ENCODE data around the gene LDLRAD4. TPM values are rescaled to one million over a fixed set of nuclear protein-coding genes. Genes with fewer than 3 reads are reported as not detected.

The LDLRAD4 gene
- polyA plus RNA-seq, 3 donors from 2014 or later, result 4.8 to 11.3 (median 9.6) TPM

DNA sequence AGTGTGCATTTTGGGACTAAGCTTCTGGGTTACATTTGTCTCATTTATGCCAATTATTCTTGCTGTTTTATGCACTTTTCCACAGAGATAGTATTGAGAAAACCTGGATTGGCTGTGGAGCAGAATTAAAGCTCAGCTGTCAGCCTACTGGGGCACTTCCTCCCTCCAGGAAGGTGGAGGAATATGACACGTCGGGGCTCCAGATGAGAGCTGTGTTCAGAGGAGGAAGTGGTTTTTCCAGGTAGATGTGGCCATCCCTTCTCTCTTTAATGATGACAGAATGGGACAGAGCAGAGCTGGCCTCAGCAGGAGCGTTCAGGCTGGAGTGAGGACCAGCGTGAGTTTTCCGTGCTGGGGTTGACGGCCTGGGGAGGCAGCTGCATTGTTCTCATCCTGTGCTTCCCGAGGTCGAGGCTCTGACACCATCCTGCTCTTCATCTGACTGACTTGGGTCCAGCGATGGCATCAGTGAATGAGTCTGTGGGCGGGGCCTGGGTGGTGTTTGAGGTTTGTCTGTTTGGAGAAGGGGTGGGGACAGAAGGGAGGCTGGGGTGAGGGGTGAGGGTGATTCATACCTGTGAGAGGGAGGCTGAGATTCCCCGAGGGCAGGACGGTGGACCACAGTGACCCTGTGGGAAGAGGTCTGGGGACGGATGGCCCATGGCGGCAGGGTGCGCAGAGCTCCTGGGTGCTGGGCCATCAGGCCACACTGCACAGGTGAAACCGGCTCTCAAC is 207.0 kb downstream of the LDLRAD4 start:
- H3K4me1 Mint-ChIP-seq, result no peaks in the 10 kb centered on the region
- H3K27me3 Mint-ChIP-seq (ENCODE audit: low read depth in 3 of 3), result peaks cover 0 to 2% (median 0%) of the 10 kb centered on the region in 3 donors
- DNase-seq, result no peak
- H3K9me3 Mint-ChIP-seq, result no peaks in the 10 kb centered on the region
- no peak overlapping the region for H3K4me3 Mint-ChIP-seq
- H3K27ac Mint-ChIP-seq, result no peak overlapping the region
- peaks cover 0 to 3% (median 0%) of the 10 kb centered on the region in 3 donors for H3K36me3 Mint-ChIP-seq

DNA sequence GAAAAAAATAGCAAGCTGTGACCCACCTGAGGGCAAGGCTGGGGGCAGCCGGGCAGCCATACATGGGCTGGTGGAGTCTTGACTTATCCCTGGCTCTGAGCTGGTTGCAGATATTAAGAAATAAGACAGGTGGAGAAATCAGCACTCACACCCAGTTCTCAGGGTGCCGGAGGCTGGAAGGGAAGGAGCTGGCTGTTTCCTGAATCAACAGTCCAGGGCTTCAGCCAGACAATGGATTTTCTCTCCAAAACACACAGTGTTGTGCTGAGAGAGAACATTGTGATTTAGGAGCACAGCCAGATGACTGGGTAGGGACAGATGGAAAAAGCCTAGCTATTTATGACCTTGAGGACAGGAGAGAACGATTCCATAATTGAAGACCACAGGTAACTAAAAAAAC is 208.8 kb downstream of the LDLRAD4 start:
- H3K27ac Mint-ChIP-seq, result no peak overlapping the region

DNA sequence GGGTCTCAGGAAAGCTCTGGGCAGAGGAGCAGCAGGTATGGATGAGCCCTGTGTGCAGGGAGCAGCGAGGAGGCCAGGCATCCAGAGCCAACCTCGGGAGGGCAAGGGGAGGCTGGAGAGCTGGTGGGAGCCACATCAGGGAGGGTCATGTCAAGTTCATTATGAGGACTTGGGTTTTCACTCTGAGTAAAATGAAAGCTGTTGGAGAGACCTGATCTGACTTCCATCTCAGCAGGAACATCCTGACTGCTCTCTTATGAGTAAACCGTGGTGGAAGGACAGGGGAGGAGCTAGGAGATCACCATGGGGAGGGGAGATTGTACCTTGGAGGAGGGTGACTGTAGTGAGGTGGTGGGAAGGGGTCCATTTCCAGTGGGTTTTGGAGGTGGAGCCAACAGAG is 209.8 kb downstream of the LDLRAD4 start:
- no peaks in the 10 kb centered on the region for H3K4me1 Mint-ChIP-seq
- H3K4me3 Mint-ChIP-seq, result no peak overlapping the region
- no peaks in the 10 kb centered on the region for H3K9me3 Mint-ChIP-seq
- no peak overlapping the region for H3K27ac Mint-ChIP-seq
- peaks cover 0 to 3% (median 0%) of the 10 kb centered on the region in 3 donors for H3K36me3 Mint-ChIP-seq
- peaks cover 0 to 4% (median 2%) of the 10 kb centered on the region in 3 donors for H3K27me3 Mint-ChIP-seq (ENCODE audit: low read depth in 3 of 3)
- DNase-seq, result no peak

More for the DNA sequence above, 208.8 kb downstream of the LDLRAD4 start:
- Mint-ChIP-seq H3K27me3 (ENCODE audit: low read depth in 3 of 3) (peaks cover 0 to 2% (median 0%) of the 10 kb centered on the region in 3 donors), H3K9me3 (no peaks in the 10 kb centered on the region), H3K4me3 (no peak overlapping the region), H3K4me1 (no peaks in the 10 kb centered on the region), H3K36me3 (peaks cover 0 to 3% (median 0%) of the 10 kb centered on the region in 3 donors)
- no peak for DNase-seq

DNA sequence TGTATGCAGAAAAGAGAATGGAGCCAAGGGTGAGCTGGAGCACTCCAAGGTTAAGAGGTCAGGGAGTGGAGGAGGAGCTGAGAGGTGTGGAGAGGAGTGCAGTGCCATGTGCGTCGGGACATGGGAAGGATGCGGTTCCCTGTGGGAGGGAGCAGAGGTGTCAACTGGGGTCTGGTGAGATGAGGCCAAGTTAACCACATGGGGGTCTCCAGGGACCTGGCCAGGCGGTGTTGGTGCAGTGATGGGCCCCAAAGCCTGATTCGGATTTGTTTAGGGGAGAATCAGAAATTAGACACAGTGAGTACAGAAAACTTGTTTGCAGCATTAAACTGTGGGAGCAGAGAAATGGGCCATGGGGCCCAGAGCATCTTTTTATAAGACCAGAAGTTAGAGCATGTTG is 210.5 kb downstream of the LDLRAD4 start:
- Mint-ChIP-seq H3K27ac (no peak overlapping the region), H3K36me3 (peaks cover 0 to 3% (median 0%) of the 10 kb centered on the region in 3 donors), H3K4me1 (no peaks in the 10 kb centered on the region), H3K27me3 (ENCODE audit: low read depth in 3 of 3) (peaks cover 2 to 4% (median 2%) of the 10 kb centered on the region in 3 donors), H3K4me3 (no peak overlapping the region), H3K9me3 (no peaks in the 10 kb centered on the region)
- no peak for DNase-seq

DNA sequence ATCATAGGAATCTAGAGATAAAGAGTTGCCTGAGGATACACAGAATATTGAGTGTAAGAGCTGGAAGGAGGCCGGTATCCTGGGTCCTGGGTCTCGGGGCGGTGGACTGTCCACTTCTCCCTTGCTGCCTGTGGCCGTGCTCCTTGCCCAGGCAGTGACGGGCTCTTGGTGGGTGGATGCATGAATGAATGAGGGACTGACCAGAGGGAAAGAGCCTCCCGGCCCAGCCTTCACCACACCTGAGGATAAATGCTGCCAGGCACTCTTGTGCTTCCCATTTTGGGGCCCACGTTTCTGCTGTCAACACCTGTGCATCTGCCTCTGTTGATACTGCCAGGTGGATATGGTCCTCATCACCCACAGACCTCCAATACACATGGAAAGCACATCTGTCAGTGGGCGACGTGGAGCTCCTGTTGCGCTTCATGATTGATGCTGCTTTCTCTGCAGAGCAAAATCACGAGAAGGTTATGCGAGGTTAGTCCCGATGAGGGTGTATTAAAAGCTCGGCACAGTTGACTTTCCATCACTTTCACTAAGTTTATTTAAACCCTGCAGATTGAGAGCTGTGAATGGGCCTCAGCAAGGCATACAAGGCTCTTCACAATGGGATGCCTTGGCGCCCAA is 211.4 kb downstream of the LDLRAD4 start:
- Mint-ChIP-seq H3K27me3 (ENCODE audit: low read depth in 3 of 3) (peaks cover 2 to 7% (median 2%) of the 10 kb centered on the region in 3 donors), H3K4me3 (no peak overlapping the region), H3K4me1 (no peaks in the 10 kb centered on the region), H3K36me3 (peaks cover 0 to 3% (median 0%) of the 10 kb centered on the region in 3 donors), H3K9me3 (no peaks in the 10 kb centered on the region), H3K27ac (no peak overlapping the region)
- DNase-seq, result no peak

DNA sequence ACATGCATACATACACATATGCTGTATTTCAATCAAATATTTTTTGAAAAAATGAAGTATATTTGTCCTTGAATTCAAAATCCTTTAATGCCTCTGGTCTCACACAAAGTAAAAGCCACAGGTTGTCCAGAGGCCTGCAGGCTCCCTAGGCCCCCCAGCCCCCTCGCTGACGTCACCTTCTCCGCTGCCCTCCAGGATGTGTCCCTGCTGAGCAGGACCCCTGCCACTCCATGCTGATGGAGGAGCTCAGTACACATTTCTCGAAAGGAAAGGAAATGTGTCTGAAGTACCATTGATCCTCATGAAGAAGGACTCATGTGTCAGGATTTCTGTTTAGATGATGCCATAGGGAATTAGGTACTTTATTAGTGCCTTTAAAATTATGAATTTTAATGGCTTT is 212.1 kb downstream of the LDLRAD4 start:
- H3K9me3 Mint-ChIP-seq, result no peaks in the 10 kb centered on the region
- peaks cover 0 to 3% (median 0%) of the 10 kb centered on the region in 3 donors for H3K36me3 Mint-ChIP-seq
- DNase-seq, result no peak
- no peak overlapping the region for H3K4me3 Mint-ChIP-seq
- H3K27me3 Mint-ChIP-seq (ENCODE audit: low read depth in 3 of 3), result peaks cover 2 to 7% (median 2%) of the 10 kb centered on the region in 3 donors
- H3K27ac Mint-ChIP-seq, result no peak overlapping the region
- no peaks in the 10 kb centered on the region for H3K4me1 Mint-ChIP-seq

DNA sequence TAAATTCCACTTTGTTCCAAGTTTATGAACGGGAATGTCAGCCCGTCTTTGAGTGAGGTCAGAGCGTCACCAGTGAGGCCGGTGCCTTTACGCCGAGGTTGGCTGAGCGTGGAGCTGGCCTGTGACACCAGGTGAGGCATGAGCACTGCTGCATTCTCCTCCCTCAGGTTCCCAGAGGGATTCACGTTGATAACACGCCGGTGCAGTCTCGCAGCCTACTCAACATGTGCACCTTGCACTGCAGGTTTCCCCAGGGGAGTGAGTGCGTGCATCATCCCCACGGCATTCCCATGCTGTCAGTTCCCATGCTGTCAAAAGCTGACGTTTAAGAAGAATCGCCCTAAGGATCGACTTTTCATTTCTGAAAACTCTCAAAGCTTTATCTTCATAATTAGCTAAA is 213.3 kb downstream of the LDLRAD4 start:
- no peak for DNase-seq
- H3K4me1 Mint-ChIP-seq, result peaks cover 4 to 8% of the 10 kb centered on the region in 2 donors

DNA sequence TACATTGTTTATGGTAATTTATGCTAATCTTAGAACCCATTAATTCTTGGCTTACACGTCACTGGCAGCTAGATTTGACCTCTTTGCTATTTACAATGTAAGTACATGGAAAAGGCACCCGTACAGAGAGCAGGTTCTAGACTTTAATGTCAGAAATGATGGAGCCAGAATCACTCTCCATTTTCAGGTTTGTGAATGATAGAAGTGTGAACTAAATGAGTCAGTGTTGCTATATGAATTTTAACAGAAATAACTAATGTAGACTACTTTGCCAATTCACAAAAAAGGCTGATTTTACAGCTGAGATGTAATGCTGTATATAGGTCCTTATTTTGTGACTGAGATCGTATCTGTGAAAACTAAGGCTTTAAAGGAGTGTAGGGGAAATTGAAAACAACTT is 214.6 kb downstream of the LDLRAD4 start:
- no peak for DNase-seq
- Mint-ChIP-seq H3K9me3 (no peaks in the 10 kb centered on the region), H3K27me3 (ENCODE audit: low read depth in 3 of 3) (peaks cover 2 to 5% (median 2%) of the 10 kb centered on the region in 3 donors), H3K4me3 (no peak overlapping the region), H3K27ac (no peak overlapping the region), H3K4me1 (peaks cover 10 to 19% of the 10 kb centered on the region in 2 donors), H3K36me3 (peaks cover 0 to 3% (median 0%) of the 10 kb centered on the region in 3 donors)

More for the DNA sequence above, 213.3 kb downstream of the LDLRAD4 start:
- Mint-ChIP-seq H3K27ac (no peak overlapping the region), H3K4me3 (no peak overlapping the region), H3K27me3 (ENCODE audit: low read depth in 3 of 3) (peaks cover 2 to 7% (median 2%) of the 10 kb centered on the region in 3 donors), H3K36me3 (peaks cover 0 to 3% (median 0%) of the 10 kb centered on the region in 3 donors), H3K9me3 (no peaks in the 10 kb centered on the region)

DNA sequence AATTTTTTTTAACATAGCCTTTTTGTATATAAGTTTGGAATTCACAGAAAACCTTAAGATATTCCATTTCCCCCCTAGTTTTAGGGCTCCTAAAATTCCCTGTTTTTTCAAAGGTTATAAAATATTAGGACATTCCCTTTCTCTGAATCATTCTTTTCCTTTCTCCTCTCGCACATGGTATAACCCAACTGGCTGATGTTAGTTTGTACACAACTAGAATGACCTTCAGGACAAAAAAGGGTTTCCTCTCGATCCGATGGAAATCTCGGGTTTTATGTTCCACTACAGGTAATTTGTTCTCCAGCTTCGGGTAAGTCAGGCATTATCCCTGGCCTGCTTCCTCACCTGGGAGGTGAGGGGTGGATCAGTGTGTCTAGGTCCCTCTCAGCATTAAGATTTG is 215.1 kb downstream of the LDLRAD4 start:
- peaks cover 0 to 3% (median 0%) of the 10 kb centered on the region in 3 donors for H3K36me3 Mint-ChIP-seq
- DNase-seq, result no peak
- H3K4me3 Mint-ChIP-seq, result no peak overlapping the region
- no peaks in the 10 kb centered on the region for H3K9me3 Mint-ChIP-seq
- no peak overlapping the region for H3K27ac Mint-ChIP-seq
- H3K27me3 Mint-ChIP-seq (ENCODE audit: low read depth in 3 of 3), result peaks cover 2 to 5% (median 2%) of the 10 kb centered on the region in 3 donors
- peaks cover 10 to 24% of the 10 kb centered on the region in 2 donors for H3K4me1 Mint-ChIP-seq

DNA sequence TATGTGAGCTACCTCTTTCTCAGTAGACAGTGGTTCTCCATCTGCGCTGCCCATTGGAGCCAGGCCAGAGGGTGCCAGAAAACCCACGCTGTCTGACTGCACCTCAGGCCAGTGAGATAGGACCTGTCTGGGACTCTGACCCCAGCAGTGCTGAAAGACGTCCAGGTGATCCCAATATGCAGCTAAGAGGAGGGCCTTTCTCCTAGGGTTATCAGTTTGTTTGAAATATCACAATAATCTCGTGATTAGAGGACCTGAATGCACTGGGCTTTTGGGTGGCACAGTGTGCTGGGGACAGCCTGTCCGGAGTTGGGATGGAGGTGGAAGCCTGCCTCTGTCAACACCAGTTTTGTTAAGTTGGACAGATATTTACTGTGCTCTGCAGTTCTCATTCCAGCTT is 216.3 kb downstream of the LDLRAD4 start:
- H3K4me3 Mint-ChIP-seq, result no peak overlapping the region

DNA sequence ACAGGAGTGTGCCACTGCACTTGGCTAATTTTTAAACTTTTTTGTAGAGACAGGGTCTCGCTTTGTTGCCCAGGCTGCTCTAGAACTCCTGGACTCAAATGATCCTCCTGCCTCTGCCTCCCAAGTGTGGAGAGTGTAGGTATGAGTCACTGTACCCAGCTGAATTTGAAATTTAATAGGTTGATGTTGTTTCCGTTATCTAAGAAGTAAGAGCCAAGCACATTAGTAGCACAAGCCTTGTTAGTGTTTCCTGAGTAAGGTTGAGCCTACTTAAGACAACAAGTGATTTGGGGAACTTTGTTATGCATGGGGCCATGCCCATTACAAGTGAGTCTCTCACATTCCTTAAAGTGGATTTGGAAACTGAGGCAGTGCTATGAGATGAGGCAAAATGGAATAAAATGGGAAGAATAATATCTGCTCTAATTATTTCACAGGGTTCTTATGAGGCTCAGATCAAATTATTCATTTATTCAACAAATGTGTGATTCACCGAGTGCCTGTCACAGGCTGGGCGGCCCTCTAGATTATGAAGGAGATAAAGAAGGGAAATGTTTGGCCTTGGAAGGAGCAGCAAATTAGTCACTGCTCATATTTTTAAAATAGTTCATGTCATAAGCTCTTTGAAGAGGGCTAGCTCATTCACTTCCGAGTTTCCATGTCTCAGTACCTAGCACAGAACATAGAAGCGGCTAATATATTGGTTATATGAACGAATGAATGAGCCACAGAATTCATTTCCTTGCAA is 217.2 kb downstream of the LDLRAD4 start:
- H3K4me1 Mint-ChIP-seq, result peaks cover 10 to 26% of the 10 kb centered on the region in 2 donors
- H3K9me3 Mint-ChIP-seq, result no peaks in the 10 kb centered on the region
- no peaks in the 10 kb centered on the region for H3K36me3 Mint-ChIP-seq
- no peak for DNase-seq
- peaks cover 2 to 5% (median 3%) of the 10 kb centered on the region in 3 donors for H3K27me3 Mint-ChIP-seq (ENCODE audit: low read depth in 3 of 3)
- H3K27ac Mint-ChIP-seq, result no peak overlapping the region
- H3K4me3 Mint-ChIP-seq, result no peak overlapping the region

More for the DNA sequence above, 216.3 kb downstream of the LDLRAD4 start:
- peaks cover 2 to 5% (median 2%) of the 10 kb centered on the region in 3 donors for H3K27me3 Mint-ChIP-seq (ENCODE audit: low read depth in 3 of 3)
- H3K9me3 Mint-ChIP-seq, result no peaks in the 10 kb centered on the region
- no peak overlapping the region for H3K27ac Mint-ChIP-seq
- H3K36me3 Mint-ChIP-seq, result no peaks in the 10 kb centered on the region
- no peak for DNase-seq
- H3K4me1 Mint-ChIP-seq, result peaks cover 10 to 26% of the 10 kb centered on the region in 2 donors

DNA sequence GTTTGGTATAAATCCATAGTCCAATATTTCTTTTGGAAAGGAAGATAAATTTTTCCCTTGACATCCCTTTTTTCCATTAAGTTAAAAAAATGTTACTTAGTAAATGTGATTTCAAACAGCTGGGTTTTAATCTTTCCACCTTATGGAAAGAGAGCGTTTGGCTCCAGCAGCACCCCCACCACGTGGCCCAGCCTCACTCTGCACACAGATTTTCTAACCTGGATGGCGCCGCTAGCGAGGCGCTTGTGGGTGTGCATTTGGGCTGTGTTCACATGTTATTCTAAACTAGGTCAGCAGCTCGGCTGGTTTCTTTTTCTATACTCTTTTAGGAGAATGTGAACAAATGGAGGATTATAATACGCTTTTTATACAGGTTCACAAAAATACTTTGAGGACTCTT is 218.0 kb downstream of the LDLRAD4 start:
- Mint-ChIP-seq H3K27ac (no peak overlapping the region), H3K9me3 (no peaks in the 10 kb centered on the region), H3K27me3 (ENCODE audit: low read depth in 3 of 3) (peaks cover 2 to 8% (median 3%) of the 10 kb centered on the region in 3 donors), H3K4me1 (peaks cover 10 to 26% of the 10 kb centered on the region in 2 donors), H3K4me3 (peak overlapping the region in 1 of 5 donors; percentile 10), H3K36me3 (no peaks in the 10 kb centered on the region)
- DNase-seq, result no peak

DNA sequence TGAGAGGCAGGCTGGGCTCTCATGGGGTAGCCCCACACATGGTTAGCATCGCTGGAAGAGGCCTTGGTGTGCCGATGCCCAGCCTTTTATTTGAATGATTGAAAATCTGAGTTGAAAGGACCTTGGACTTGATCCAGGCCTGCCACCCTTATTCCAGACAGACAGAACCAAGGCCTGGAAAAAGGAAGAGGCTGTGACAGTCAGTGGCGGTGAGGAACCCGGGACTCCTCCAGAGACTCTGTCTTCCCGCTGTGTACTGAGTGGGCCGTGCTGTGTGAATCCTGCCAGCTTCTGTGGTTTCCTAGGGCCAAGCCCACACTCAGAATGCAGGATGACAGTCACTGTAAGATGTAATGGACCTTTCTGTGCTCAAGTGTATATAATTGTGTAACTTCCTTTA is 218.5 kb downstream of the LDLRAD4 start:
- DNase-seq, result no peak
- H3K9me3 Mint-ChIP-seq, result no peaks in the 10 kb centered on the region
- peak overlapping the region in 1 of 5 donors; percentile 10 for H3K4me3 Mint-ChIP-seq
- peak overlapping the region in 1 of 6 donors; percentile 30 for H3K27ac Mint-ChIP-seq
- peaks cover 2 to 8% (median 3%) of the 10 kb centered on the region in 3 donors for H3K27me3 Mint-ChIP-seq (ENCODE audit: low read depth in 3 of 3)
- H3K36me3 Mint-ChIP-seq, result no peaks in the 10 kb centered on the region
- peaks cover 10 to 26% of the 10 kb centered on the region in 2 donors for H3K4me1 Mint-ChIP-seq

Measured in immature natural killer cell (primary cell).